Liver (tissue), 9 donors: ENCODE data around the gene FBLN1. TPM values are rescaled to one million over a fixed set of nuclear protein-coding genes. Genes with fewer than 3 reads are reported as not detected.
"Not testable (repeated sequence)": the region's sequence is repeated elsewhere in the genome, so short reads cannot be mapped to it uniquely, and the experiment has no call there.

Source experiments
- DNase-seq: peaks from one replicate; pipeline ENCODE4 v3.0.0-alpha.2; 2017; ENCODE audit warnings: low spot score
- H3K27ac ChIP-seq, 2 donors: one replicate each; pipeline ENCODE4 v1.7.0; 2013; ENCODE audit warnings: inconsistent platforms in 2 of 2, low read length in 2 of 2, control low read depth in 1 of 2, low read depth in 1 of 2, mild to moderate bottlenecking in 1 of 2
- H3K27me3 ChIP-seq, 4 donors: one replicate each; pipeline versions ENCODE4 v1.6.1 to v1.7.0; 2013; ENCODE audit warnings: low read length in 3 of 4, inconsistent platforms in 1 of 4, mild to moderate bottlenecking in 1 of 4, moderate library complexity in 1 of 4; ENCODE audit not compliant: control insufficient read depth in 4 of 4, insufficient read depth in 4 of 4
- H3K36me3 ChIP-seq, 4 donors: one replicate each; pipeline versions ENCODE4 v1.6.1 to v1.7.0; 2013; ENCODE audit warnings: low read length in 3 of 4, mild to moderate bottlenecking in 3 of 4, low read depth in 1 of 4, moderate library complexity in 1 of 4; ENCODE audit not compliant: control insufficient read depth in 4 of 4, insufficient read depth in 3 of 4
- H3K4me1 ChIP-seq, 4 donors: one replicate each; pipeline versions ENCODE4 v1.6.1 to v1.7.0; 2013; ENCODE audit warnings: low read length in 3 of 4, mild to moderate bottlenecking in 3 of 4, moderate library complexity in 1 of 4; ENCODE audit not compliant: control insufficient read depth in 4 of 4, insufficient read depth in 4 of 4
- H3K4me3 ChIP-seq, 3 donors: one replicate each; pipeline versions ENCODE4 v1.6.1 to v1.7.0; 2013; ENCODE audit warnings: low read length in 3 of 3, control low read depth in 1 of 3, low read depth in 1 of 3, mild to moderate bottlenecking in 1 of 3
- H3K9ac ChIP-seq, 2 donors: one replicate each; pipeline ENCODE4 v1.7.0; 2013; ENCODE audit warnings: low read length in 2 of 2, mild to moderate bottlenecking in 2 of 2, moderate library complexity in 2 of 2, control low read depth in 1 of 2, low read depth in 1 of 2
- H3K9me3 ChIP-seq, 4 donors: one replicate each; pipeline versions ENCODE4 v1.6.1 to v1.7.0; 2013; ENCODE audit warnings: low read length in 3 of 4; ENCODE audit not compliant: control insufficient read depth in 4 of 4
- ATF3 ChIP-seq: IDR thresholded peaks from 2 replicates; pipeline ENCODE4 v1.6.1; 2016; ENCODE audit warnings: antibody characterized with exemption
- CTCF ChIP-seq: fragments of 150-350 bp; IDR thresholded peaks from 2 replicates; pipeline ENCODE4 v1.5.1; 2017; ENCODE audit warnings: improper control_type of control experiment, low read depth, low read length; ENCODE audit not compliant: missing input control
- FOXA1 ChIP-seq: IDR thresholded peaks from 2 replicates; pipeline ENCODE4 v1.6.1; 2016; ENCODE audit warnings: antibody characterized with exemption
- HNF4G ChIP-seq: IDR thresholded peaks from 2 replicates; pipeline ENCODE4 v1.6.1; 2016; ENCODE audit warnings: antibody characterized with exemption
- MAX ChIP-seq: IDR thresholded peaks from 2 replicates; pipeline ENCODE4 v1.6.1; 2016; ENCODE audit warnings: antibody characterized with exemption
- RAD21 ChIP-seq, 2 donors: IDR thresholded peaks; 2 replicates each; pipeline ENCODE4 v1.6.1; 2016; ENCODE audit warnings: antibody characterized with exemption in 2 of 2, mild to moderate bottlenecking in 2 of 2
- REST ChIP-seq: IDR thresholded peaks from 2 replicates; pipeline ENCODE4 v1.6.1; 2016; ENCODE audit warnings: antibody characterized with exemption, mild to moderate bottlenecking
- YY1 ChIP-seq: IDR thresholded peaks from 2 replicates; pipeline ENCODE4 v1.6.1; 2016; ENCODE audit warnings: antibody characterized with exemption, mild to moderate bottlenecking
- ZBTB33 ChIP-seq: IDR thresholded peaks from 2 replicates; pipeline ENCODE4 v1.6.1; 2016; ENCODE audit warnings: antibody characterized with exemption
- WGBS: extraction: QIAGEN DNeasy Blood & Tissue Kit; methylation state at CpG from one replicate; pipeline ENCODE4 v1.1.7; 2013; 5-methylcytosine and 5-hydroxymethylcytosine counted together
- polyA plus RNA-seq, 2 donors: library from polyadenylated mRNA; stranded (reverse) in 1 of 2; unstranded in 1 of 2; fragments of 200-250 nt in 1 of 2; fragments of >200 nt in 1 of 2; fragmentation: Nextera tagmentation in 1 of 2; extraction: Ambion mirVana in 1 of 2; gene quantifications; one replicate each; pipeline versions ENCODE4 v1.2.1 to v1.2.3, GENCODE V29; 2013 to 2015
- total RNA-seq, 2 donors: library from RNA; depleted of rRNA; stranded (reverse); fragments of >200 nt; gene quantifications; one replicate each; pipeline ENCODE4 v1.2.3, GENCODE V29; 2014
- donor health status: healthy.
- donor health status: healthy.
- donor health status: healthy.
- donor health status: healthy.
- donor health status: healthy.

Gene FBLN1
- total and polyA plus RNA-seq, 4 donors, result 2.2 to 9.3 (median 6.3) TPM

GRCh38 chr22:45535290-45535689, 32.6 kb downstream of the FBLN1 start (continued):
- TF ChIP-seq RAD21 (IDR thresholded peaks at IDR 0.05), result no peak
- TF ChIP-seq ATF3, result no peak
- TF ChIP-seq FOXA1, result no peak
- TF ChIP-seq ZBTB33, result no peak
- no peak for TF ChIP-seq MAX

GRCh38 chr22:45535835-45536234, 33.2 kb downstream of the FBLN1 start:
- H3K9me3 ChIP-seq, DNase-seq, H3K9ac ChIP-seq, H3K27me3 ChIP-seq, H3K4me1 ChIP-seq, H3K4me3 ChIP-seq, H3K27ac ChIP-seq, H3K36me3 ChIP-seq: not testable (repeated sequence)
- 93% methylated on average over 6 of the region's 6 CpGs for WGBS

- Histone ChIP-seq H3K9ac (no peak overlapping the region), H3K4me3 (no peak overlapping the region), H3K27me3 (no peaks in the 10 kb centered on the region), H3K4me1 (no peaks in the 10 kb centered on the region), H3K36me3 (no peaks in the 10 kb centered on the region), H3K9me3 (no peaks in the 10 kb centered on the region), H3K27ac (no peak overlapping the region)
- no peak for DNase-seq
- 87% methylated on average over 15 of the region's 15 CpGs for WGBS
- TF ChIP-seq CTCF (no peak), ATF3 (no peak), YY1 (no peak), HNF4G (no peak), MAX (no peak), REST (no peak)
Measured at GRCh38 chr22:45537734-45538181, 35.1 kb downstream of the FBLN1 start.
